H54 (cell line): ENCODE results near the gene HDAC1.
"Not testable (repeated sequence)": the region's sequence is repeated elsewhere in the genome, so short reads cannot be mapped to it uniquely, and the experiment has no call there.

Experiments
- DNase-seq: peaks from one replicate; pipeline ENCODE4 v3.0.0; 2011; ENCODE audit warnings: low spot score, mixed read lengths; ENCODE audit not compliant: insufficient read length
- FAIRE-seq: peaks from 3 replicates; lab custom pipeline; 2011; peaks lifted over from hg19 to GRCh38; lab: Jason Lieb, UNC
- POLR2A ChIP-seq: IDR thresholded peaks from 2 replicates; pipeline ENCODE4 v1.6.1; 2011; ENCODE audit warnings: low read depth, mild to moderate bottlenecking, low read length

Gene HDAC1

DNA sequence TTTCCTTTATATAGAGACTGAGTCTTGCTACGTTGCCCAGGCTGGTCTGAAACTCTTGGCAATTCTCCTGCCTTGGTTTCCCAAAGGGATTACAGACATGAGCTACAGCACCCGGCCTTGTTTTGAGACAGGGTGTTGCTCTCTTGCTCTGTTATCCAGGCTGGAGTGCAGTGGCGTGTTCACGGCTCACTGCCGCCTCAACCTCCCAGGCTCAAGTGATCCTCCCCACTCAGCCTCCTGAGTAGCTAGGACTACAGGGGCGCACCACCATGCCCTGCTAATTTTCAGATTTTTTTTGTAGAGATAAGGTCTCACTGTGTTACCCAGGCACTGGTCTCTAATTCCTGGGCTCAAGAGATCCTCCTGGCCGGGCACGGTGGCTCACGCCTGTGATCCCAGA lies 26.0 kb upstream of the HDAC1 start:
- DNase-seq (no peak), FAIRE-seq (no peak)
- TF ChIP-seq POLR2A: no peak

DNA sequence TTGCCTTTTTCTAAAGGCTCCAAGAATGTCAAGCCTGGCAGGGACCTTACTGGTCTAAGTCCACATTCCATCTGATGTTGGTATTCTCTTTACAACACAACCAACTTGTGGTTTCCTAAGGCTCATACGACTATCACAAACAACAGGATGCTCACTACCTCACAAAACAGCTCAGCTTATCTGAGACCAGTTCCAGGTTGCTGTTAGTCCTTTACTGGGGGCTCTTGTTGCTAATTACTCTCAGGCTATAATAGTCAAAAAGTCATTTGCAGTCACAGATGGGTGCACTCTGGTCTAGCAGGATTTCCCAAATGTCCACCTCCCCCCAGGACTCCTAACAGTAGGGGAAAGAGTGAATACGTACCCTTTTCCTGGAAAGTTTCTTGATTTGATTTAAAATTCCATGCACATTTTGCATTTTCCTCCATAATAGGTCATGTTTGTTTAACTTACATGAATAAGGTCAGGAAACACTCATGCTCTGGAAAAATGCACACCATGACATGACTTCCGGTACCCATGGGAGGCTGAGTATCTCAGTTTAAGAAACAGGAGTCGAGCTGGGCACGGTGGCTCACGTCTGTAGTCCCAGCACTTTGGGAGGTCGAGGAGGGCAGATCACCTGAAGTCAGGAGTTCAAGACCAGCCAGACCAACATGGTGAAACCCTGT lies 24.8 kb upstream of the HDAC1 start:
- DNase-seq (no peak), FAIRE-seq (no peak)
- TF ChIP-seq POLR2A: no peak

DNA sequence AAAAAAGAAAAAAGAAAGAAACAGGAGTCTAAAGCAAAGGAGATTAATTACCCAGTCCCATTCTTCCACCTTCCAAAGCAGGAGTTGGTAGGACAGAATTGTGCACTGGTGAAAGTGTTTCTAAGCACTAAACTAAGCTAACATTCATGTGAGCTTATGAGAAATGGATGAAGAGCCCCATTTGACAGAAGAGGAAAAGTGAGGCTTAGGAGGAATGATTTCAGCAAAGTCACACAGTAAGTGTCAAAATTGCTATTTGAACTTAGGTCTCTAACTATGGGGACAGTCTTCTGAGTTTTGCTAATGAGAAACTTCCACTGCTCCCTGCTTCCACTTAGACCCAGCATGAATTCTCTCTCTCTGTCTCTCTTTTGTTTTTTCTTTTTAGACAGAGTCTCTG lies 22.1 kb upstream of the HDAC1 start:
- no peak for FAIRE-seq
- no peak for TF ChIP-seq POLR2A
- no peak for DNase-seq

DNA sequence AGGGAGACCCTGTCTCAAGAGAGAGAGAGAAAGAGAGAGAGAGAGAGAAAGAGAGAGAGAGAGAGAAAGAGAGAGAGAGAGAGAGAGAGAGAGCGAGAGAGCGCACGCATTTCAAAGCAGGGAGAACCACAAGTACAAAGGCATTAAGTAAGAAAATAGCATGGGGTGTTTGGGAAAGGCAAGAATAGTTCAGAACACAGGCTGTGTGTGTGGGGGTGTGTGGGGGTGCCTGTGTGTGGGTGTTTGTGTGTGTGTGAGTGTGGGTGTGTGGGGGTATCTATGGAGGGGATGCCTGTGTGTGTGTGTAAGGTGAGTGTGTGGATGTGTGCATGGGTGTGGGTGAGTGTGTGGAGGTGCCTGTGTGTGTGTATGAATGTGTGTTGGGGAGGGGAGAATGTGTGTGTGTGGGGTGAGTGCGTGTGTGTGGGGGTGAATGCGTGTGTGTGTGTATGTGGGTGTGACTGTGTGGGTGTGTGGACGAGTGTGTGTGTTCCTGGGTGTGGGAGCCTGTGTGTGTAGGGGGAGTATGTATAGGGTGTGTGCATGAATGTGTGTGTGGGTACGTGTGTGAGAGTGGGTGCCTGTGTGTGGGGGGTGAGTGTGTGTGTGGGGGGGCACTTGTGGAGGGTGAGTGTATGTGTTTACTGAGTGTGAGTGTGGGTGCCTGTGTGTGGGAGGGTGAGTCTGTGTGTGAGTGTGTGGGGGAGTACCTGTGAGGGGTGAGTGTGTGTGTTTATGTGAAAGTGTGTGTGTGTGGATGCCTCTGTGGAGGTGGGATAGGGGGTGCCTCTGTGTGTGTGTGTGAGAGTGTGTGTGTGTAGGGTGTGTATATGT lies 19.1 kb upstream of the HDAC1 start:
- FAIRE-seq (no peak), DNase-seq (no peak)
- no peak for TF ChIP-seq POLR2A

DNA sequence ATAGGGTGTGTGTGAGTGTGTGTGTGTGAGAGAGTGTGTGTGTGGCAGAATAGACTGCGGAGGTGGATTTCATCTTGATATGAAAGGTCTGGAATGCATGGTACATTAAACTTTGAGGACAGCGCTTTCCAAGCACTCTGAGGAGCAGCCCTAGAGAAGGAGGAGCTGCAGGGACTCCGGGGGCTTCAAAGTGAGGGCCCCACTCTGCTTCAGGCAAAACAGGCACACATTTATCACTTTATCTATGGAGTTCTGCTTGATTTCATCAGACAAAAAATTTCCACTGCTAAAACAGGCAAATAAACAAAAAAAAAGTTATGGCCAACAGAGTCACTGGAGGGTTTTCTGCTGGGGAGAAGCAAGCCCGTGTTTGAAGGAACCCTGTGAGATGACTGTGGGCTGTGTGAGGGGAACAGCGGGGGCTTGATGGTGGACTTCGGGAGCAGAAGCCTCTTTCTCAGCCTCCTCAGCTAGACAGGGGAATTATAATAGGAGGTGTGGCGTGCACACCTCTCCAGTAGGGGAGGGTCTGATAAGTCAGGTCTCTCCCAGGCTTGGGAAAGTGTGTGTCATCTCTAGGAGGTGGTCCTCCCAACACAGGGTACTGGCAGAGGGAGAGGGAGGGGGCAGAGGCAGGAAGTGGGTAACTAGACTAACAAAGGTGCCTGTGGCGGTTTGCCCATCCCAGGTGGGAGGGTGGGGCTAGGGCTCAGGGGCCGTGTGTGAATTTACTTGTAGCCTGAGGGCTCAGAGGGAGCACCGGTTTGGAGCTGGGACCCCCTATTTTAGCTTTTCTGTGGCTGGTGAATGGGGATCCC lies 18.3 kb upstream of the HDAC1 start:
- no peak for FAIRE-seq
- TF ChIP-seq POLR2A: no peak
- DNase-seq: no peak

DNA sequence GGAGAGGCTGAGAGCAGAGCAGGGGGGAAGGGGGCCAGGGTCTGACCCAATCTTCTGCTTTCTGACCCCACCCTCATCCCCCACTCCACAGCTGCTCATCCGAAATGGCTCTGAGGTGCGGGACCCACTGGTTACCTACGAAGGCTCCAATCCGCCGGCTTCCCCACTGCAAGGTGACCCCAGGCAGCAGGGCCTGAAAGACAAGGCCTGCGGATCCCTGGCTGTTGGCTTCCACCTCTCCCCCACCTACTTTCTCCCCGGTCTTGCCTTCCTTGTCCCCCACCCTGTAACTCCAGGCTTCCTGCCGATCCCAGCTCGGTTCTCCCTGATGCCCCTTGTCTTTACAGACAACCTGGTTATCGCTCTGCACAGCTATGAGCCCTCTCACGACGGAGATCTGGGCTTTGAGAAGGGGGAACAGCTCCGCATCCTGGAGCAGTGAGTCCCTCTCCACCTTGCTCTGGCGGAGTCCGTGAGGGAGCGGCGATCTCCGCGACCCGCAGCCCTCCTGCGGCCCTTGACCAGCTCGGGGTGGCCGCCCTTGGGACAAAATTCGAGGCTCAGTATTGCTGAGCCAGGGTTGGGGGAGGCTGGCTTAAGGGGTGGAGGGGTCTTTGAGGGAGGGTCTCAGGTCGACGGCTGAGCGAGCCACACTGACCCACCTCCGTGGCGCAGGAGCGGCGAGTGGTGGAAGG lies 17.1 kb upstream of the HDAC1 start:
- FAIRE-seq (no peak), DNase-seq (no peak)
- no peak for TF ChIP-seq POLR2A

DNA sequence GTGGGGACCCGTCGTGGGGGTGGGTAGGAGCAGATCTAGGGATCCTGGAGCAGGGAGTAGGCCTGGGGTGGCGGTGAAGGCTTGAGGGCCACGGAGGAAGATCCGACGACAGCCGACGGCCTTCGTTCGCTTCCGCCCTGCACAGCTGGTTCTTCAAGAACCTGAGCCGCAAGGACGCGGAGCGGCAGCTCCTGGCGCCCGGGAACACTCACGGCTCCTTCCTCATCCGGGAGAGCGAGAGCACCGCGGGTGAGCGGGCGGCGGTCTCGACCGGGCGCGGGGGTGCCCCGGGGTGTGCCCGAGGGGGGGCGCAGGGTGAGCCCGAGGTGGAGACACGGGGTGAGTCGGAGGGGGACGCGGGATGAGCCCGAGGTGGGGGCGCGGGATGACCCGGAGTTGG lies 16.5 kb upstream of the HDAC1 start:
- DNase-seq (no peak), FAIRE-seq (no peak)
- no peak for TF ChIP-seq POLR2A

DNA sequence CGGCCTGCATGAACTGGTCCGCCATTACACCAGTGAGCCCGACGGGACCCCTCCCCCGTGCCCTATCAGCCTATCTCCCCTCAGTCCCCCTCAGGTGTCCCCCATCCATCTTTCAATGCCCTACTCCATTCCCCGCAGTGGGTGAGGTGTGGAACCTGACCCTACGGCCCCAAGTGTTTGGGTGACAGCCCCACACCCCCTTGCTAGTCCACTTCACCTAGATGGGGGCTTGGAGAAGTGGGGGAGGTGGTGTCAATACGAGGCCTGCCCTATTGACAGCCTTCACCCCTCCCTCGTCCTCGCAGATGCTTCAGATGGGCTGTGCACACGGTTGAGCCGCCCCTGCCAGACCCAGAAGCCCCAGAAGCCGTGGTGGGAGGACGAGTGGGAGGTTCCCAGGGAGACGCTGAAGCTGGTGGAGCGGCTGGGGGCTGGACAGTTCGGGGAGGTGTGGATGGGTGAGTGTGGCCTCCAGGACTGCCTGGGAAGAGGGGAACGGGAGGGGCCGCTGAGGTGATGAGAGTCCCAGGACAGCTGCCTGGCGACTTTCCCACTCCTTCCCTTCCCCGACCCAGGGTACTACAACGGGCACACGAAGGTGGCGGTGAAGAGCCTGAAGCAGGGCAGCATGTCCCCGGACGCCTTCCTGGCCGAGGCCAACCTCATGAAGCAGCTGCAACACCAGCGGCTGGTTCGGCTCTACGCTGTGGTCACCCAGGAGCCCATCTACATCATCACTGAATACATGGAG lies 15.7 kb upstream of the HDAC1 start:
- TF ChIP-seq POLR2A: no peak
- DNase-seq (no peak), FAIRE-seq (no peak)

DNA sequence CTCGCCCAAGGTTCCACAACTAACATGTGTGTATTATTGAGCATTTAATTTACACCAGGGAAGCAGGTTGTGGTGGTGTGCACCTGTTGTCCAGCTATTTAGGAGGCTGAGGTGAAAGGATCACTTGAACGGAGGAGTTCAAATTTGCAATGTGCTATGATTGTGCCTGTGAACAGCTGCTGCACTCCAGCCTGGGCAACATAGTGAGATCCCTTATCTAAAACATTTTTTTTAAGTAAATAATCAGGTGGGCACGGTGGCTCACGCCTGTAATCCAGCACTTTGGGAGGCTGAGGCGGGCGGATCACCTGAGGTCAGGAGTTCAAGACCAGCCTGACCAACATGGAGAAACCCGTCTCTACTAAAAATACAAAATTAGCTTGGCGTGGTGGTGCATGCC lies 7.1 kb upstream of the HDAC1 start:
- not testable (repeated sequence) for DNase-seq, FAIRE-seq

DNA sequence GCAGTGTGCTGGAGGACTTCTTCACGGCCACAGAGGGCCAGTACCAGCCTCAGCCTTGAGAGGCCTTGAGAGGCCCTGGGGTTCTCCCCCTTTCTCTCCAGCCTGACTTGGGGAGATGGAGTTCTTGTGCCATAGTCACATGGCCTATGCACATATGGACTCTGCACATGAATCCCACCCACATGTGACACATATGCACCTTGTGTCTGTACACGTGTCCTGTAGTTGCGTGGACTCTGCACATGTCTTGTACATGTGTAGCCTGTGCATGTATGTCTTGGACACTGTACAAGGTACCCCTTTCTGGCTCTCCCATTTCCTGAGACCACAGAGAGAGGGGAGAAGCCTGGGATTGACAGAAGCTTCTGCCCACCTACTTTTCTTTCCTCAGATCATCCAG lies 6.2 kb upstream of the HDAC1 start:
- FAIRE-seq (no peak), DNase-seq (no peak)
- TF ChIP-seq POLR2A: no peak

DNA sequence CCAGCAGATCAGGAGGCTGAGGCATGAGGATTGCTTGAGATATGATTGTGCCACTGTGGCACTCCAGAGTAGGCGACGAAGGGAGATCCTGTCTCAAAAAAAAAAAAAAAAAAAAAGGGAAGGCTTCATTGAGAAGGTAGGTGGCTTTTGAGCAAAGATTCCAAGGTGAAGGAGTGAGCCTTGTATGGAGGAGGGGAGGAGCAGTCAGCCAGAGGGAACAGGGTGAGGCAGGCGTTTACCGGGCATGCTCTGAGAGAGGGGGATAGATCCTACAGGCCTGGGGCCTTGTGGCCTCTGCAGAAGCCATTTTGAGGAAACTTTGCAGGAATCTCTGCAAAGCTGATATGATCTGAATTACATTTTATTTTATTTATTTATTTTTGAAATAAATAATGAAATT lies 5.1 kb upstream of the HDAC1 start:
- no peak for FAIRE-seq
- TF ChIP-seq POLR2A: no peak
- no peak for DNase-seq

DNA sequence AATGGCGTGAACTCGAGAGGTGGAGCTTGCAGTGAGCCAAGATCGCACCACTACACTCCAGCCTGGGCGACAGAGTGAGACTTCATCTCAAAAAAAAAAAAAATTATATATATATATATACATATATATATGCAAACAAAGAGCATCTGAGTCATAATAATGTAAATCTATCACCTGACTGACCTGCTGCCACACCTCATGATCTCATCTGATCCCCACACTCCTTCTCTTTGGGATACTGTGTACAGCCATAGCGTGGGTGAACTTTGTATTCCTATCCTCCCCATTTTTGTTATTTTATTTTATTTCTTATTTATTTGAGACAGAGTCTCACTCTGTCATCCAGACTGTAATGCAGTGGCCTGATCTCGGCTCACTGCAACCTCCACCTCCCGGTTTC lies 2.6 kb upstream of the HDAC1 start:
- FAIRE-seq (no peak), DNase-seq (no peak)
- TF ChIP-seq POLR2A: no peak

DNA sequence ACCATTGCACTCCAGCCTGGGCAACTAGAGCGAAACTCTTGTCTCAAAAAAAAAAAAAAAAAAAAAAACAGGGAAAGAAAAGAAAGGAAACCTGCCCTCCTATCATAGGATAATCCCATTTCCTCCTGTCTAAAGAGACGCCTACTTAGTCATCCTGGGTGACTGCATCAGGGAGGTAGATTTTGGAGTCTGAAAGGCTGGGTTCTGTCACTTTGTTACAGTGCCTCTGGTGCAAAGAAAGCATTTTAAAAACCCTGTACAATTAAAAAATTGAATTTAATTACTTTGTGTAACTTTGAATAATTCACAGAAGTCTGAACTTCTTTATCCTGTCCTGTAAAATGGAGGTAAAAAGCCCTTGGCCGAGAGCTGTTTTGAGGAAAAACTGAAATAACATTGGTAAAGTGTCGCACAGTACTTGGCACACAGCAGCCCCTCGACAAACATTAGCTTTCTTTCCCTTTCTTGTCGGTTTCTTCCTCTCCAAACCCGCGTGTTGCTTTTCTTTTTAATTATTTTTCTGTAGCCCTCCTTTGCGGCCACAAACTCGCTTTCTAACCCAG lies 657 bp upstream of the HDAC1 start:
- DNase-seq (peak; percentile 75), FAIRE-seq (no peak)
- no peak for TF ChIP-seq POLR2A

DNA sequence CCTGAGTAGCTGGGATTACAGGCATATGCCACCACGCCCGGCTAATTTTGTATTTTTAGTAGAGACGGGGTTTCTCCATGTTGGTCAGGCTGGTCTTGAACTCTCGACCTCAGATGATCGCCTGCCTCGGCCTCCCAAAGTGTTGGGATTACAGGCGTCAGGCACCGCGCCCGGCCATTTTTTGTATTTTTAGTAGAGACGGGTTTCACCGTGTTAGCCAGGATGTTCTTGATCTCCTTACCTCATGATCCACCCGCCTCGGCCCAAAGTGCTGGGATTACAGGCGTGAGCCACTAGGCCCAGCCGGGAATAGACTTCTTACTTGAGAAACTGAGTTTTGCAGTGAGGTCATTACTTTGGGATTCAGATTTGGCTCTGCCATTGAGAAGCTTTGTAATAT lies 6.3 kb downstream of the HDAC1 start:
- FAIRE-seq, DNase-seq: not testable (repeated sequence)
